GM12864 (cell line): ENCODE results near the gene HASPIN.

Experiments used
- DNase-seq: peaks from one replicate; pipeline ENCODE4 v3.0.0-alpha.2; 2011; ENCODE audit warnings: low read depth
- H3K4me3 ChIP-seq: 2 replicates; pipeline ENCODE4 v1.5.1; 2011; ENCODE audit warnings: mild to moderate bottlenecking, low read depth, low read length, control low read depth
- TF ChIP-seq, protein P1 (sequence below): IDR thresholded peaks from 2 replicates; pipeline ENCODE4 v1.5.1; 2011; ENCODE audit warnings: low read depth, mild to moderate bottlenecking, moderate library complexity, low read length, control low read depth, inconsistent platforms; ENCODE audit errors: missing control alignments

HASPIN gene

GRCh38 chr17:3689262-3690093 is 34.2 kb upstream of the HASPIN start:
- TF ChIP-seq, protein P1, sequence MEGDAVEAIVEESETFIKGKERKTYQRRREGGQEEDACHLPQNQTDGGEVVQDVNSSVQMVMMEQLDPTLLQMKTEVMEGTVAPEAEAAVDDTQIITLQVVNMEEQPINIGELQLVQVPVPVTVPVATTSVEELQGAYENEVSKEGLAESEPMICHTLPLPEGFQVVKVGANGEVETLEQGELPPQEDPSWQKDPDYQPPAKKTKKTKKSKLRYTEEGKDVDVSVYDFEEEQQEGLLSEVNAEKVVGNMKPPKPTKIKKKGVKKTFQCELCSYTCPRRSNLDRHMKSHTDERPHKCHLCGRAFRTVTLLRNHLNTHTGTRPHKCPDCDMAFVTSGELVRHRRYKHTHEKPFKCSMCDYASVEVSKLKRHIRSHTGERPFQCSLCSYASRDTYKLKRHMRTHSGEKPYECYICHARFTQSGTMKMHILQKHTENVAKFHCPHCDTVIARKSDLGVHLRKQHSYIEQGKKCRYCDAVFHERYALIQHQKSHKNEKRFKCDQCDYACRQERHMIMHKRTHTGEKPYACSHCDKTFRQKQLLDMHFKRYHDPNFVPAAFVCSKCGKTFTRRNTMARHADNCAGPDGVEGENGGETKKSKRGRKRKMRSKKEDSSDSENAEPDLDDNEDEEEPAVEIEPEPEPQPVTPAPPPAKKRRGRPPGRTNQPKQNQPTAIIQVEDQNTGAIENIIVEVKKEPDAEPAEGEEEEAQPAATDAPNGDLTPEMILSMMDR, result no peak
- DNase-seq, result no peak
- no peak overlapping the region for H3K4me3 ChIP-seq

DNA sequence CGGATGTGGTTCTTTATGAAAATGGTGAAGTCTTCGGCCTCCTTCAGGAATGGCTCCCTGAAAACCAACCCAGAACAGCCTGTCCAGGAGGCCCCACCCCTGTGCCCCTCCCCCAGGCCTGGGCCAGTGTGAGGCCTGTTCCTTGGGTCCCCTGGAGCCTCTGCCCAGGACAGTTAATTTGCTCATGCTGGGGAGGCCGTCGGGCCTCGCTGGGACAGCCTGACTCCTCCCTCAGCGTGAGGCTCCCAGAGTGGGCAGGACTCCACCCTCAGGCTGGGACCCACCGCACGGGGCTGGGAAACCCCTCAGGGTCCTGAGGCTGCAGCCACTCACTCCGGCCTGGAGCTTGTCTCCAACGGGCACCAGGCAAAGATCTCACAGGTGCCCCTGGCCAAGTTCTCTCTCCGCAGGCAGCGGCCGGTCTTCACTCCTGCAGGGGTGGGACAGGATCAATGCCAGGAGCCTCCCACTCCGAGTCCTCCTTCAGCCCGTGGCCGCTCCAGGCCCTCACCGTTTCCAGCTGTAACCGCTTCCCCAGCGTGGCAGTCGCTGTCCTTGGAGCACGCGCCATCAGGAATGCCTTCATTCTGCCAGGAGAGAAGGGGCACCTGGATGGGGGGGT is 33.5 kb upstream of the HASPIN start:
- TF ChIP-seq, protein P1, result no peak
- H3K4me3 ChIP-seq, result no peak overlapping the region
- DNase-seq, result no peak

DNA sequence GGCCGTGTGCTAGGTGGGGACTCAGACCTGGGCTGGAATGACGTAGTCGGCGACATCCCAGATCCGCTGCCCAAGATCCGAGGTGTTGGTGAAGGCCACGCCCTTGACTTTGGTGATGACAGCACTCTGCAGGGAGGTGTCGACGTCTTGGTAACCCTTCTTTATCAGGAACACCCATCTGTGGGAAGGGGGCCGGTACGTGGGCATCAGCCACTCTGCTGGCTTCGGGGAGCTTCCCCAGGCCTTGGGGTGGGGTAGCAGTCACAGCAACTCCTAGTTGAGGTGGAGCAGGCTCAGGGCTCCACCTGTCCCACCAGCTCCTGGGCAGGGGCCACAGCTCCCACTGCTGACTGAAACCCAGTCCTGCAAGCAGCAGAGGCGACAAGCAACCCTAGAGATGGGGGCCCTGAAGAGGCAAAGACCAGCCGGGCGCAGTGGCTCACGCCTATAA is 32.1 kb upstream of the HASPIN start:
- no peak overlapping the region for H3K4me3 ChIP-seq
- no peak for DNase-seq
- TF ChIP-seq, protein P1, result peak; percentile 59

DNA sequence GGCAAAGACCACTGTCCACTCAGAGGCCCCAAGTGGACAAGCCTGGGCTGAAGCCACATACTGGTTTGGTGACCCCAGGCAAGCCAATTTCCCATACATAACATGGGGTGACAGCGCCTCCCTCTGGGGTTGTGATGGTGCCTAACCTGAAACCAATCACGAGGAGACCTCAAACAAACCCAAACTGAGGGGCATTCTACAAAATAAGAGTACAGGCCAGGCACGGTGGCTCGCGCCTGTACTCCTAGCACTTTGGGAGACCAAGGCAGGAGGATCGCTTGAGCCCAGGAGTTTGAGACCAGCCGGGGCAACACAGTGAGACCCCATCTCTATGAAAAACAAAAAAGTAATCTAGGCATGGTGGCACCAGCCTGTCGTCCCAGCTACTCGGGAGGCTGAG is 31.4 kb upstream of the HASPIN start:
- H3K4me3 ChIP-seq, result no peak overlapping the region
- DNase-seq, result no peak
- TF ChIP-seq, protein P1, result peak; percentile 40

GRCh38 chr17:3693141-3693540 is 30.6 kb upstream of the HASPIN start:
- TF ChIP-seq, protein P1, result no peak
- H3K4me3 ChIP-seq, result peak overlapping the region; percentile 16; the same call in 1 of the 2 replicates

DNA sequence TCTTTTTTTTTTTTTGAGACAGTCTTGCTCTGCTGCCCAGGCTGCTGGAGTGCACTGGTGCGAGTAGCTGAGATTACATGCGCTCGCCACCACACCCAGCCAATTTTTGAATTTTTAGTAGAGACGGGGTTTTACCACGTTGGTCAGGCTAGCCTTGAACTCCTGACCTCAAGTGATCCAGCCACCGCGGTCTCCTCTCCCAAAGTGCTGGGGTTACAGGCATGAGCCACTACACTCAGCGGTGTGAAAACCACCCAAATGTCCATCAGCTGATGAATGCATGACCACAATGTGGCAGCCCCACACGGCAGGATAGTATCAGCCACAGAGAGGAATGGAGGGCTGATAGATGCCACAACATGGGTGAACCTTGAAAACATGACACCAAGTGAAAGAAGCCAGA is 29.9 kb upstream of the HASPIN start:
- TF ChIP-seq, protein P1, result no peak
- DNase-seq, result peak; percentile 79
- peak overlapping the region; percentile 77 for H3K4me3 ChIP-seq

More at GRCh38 chr17:3693141-3693540, 30.6 kb upstream of the HASPIN start:
- no peak for DNase-seq
